Trophoblast cell (in vitro differentiated cells and primary cell): ENCODE data around the gene ROR2.
A peak's percentile ranks its signal among the peaks of the same experiment; 100 is the strongest.

Experiments used
- DNase-seq, 2 donors: peaks; one replicate each; pipeline ENCODE4 v3.0.0-alpha.2; 2016
- H2AFZ ChIP-seq: 2 replicates; pipeline ENCODE4 v1.6.1; 2013; ENCODE audit warnings: low read length, moderate library complexity, mild to moderate bottlenecking; ENCODE audit not compliant: insufficient read depth, poor library complexity
- H2AK5ac ChIP-seq: 2 replicates; pipeline ENCODE4 v1.6.1; 2013; ENCODE audit warnings: mild to moderate bottlenecking, low read length
- H2BK120ac ChIP-seq: 2 replicates; pipeline ENCODE4 v1.6.1; 2013; ENCODE audit warnings: low read length, mild to moderate bottlenecking, moderate library complexity; ENCODE audit not compliant: insufficient read depth, poor library complexity
- H2BK12ac ChIP-seq: 2 replicates; pipeline ENCODE4 v1.6.1; 2013; ENCODE audit warnings: mild to moderate bottlenecking, low read length, moderate library complexity
- H2BK5ac ChIP-seq: 2 replicates; pipeline ENCODE4 v1.6.1; 2013; ENCODE audit warnings: low read length, low read depth, moderate library complexity, mild to moderate bottlenecking; ENCODE audit not compliant: poor library complexity
- H3K14ac ChIP-seq: 2 replicates; pipeline ENCODE4 v1.6.1; 2013; ENCODE audit warnings: mild to moderate bottlenecking, low read length
- H3K18ac ChIP-seq: 2 replicates; pipeline ENCODE4 v1.6.1; 2013; ENCODE audit warnings: mild to moderate bottlenecking, low read length
- H3K23ac ChIP-seq: 2 replicates; pipeline ENCODE4 v1.6.1; 2013; ENCODE audit warnings: low read length
- H3K27ac ChIP-seq: 2 replicates; pipeline ENCODE4 v1.5.1; 2013; ENCODE audit warnings: low read depth, mild to moderate bottlenecking, inconsistent platforms, low read length, moderate library complexity
- H3K27me3 ChIP-seq: 2 replicates; pipeline ENCODE4 v1.6.1; 2013; ENCODE audit warnings: inconsistent platforms, mild to moderate bottlenecking, low read length, moderate library complexity; ENCODE audit not compliant: insufficient read depth
- H3K36me3 ChIP-seq, 2 experiments: 1 replicate in 1 of 2; 2 replicates in 1 of 2; pipeline ENCODE4 v1.6.1; 2013; ENCODE audit warnings: low read length in 2 of 2, mild to moderate bottlenecking in 2 of 2, moderate library complexity in 1 of 2; ENCODE audit not compliant: insufficient read depth in 2 of 2, control insufficient read depth in 1 of 2
- H3K4ac ChIP-seq: 2 replicates; pipeline ENCODE4 v1.6.1; 2013; ENCODE audit warnings: low read depth, mild to moderate bottlenecking, low read length, moderate library complexity
- H3K4me1 ChIP-seq, 2 experiments: 1 replicate in 1 of 2; 2 replicates in 1 of 2; pipeline ENCODE4 v1.6.1; 2013; ENCODE audit warnings: low read length in 2 of 2, mild to moderate bottlenecking in 2 of 2, moderate library complexity in 1 of 2; ENCODE audit not compliant: insufficient read depth in 2 of 2, control insufficient read depth in 1 of 2
- H3K4me2 ChIP-seq: 2 replicates; pipeline ENCODE4 v1.6.1; 2013; ENCODE audit warnings: inconsistent platforms, mild to moderate bottlenecking, low read length, moderate library complexity
- H3K4me3 ChIP-seq: 2 replicates; pipeline ENCODE4 v1.5.1; 2013; ENCODE audit warnings: mild to moderate bottlenecking, low read depth, low read length, inconsistent platforms
- H3K79me1 ChIP-seq: one replicate; pipeline ENCODE4 v1.6.1; 2013; ENCODE audit warnings: low read length
- H3K79me2 ChIP-seq: 2 replicates; pipeline ENCODE4 v1.6.1; 2013; ENCODE audit warnings: low read length, mild to moderate bottlenecking; ENCODE audit not compliant: control insufficient read depth, insufficient read depth, poor library complexity
- H3K9ac ChIP-seq: 2 replicates; pipeline ENCODE4 v1.6.1; 2013; ENCODE audit warnings: mild to moderate bottlenecking, low read length
- H3K9me3 ChIP-seq: 2 replicates; pipeline ENCODE4 v1.6.1; 2013; ENCODE audit warnings: low read depth, mild to moderate bottlenecking, control low read depth, inconsistent platforms, low read length; ENCODE audit not compliant: insufficient read depth
- H4K12ac ChIP-seq: 2 replicates; pipeline ENCODE4 v1.6.1; 2013; ENCODE audit warnings: low read depth, mild to moderate bottlenecking, low read length, moderate library complexity
- H4K8ac ChIP-seq: 2 replicates; pipeline ENCODE4 v1.6.1; 2013; ENCODE audit warnings: low read depth, mild to moderate bottlenecking, low read length, moderate library complexity
- H4K91ac ChIP-seq: one replicate; pipeline ENCODE4 v1.6.1; 2013; ENCODE audit warnings: low read depth, mild to moderate bottlenecking, low read length, moderate library complexity
- WGBS: extraction: QIAGEN DNeasy Blood & Tissue Kit; methylation state at CpG from one replicate; pipeline ENCODE4 v1.1.7; 2013; ENCODE audit warnings: missing lambda C conversion rate; ENCODE audit not compliant: insufficient read length, insufficient coverage; ENCODE audit errors: extremely low coverage; 5-methylcytosine and 5-hydroxymethylcytosine counted together

Gene ROR2

GRCh38 chr9:91729558-91729842, 220.5 kb downstream of the ROR2 start:
- Histone ChIP-seq H3K79me1 (no peaks in the 10 kb centered on the region), H2AK5ac (no peak overlapping the region)
- WGBS, result no CpG with 5 or more reads among the region's 9 CpGs

GRCh38 chr9:91727972-91728371, 222.1 kb downstream of the ROR2 start:
- H3K9ac ChIP-seq, result no peak overlapping the region
- H2BK5ac ChIP-seq, result no peak overlapping the region
- WGBS, result no CpG with 5 or more reads among the region's 5 CpGs
- no peaks in the 10 kb centered on the region for H3K36me3 ChIP-seq
- H3K4me1 ChIP-seq, result peaks cover 0 to 1% of the 10 kb centered on the region in 2 experiments
- H3K9me3 ChIP-seq, result no peaks in the 10 kb centered on the region
- no peak overlapping the region for H3K18ac ChIP-seq
- H2BK120ac ChIP-seq, result no peak overlapping the region
- no peak overlapping the region for H2AFZ ChIP-seq
- no peaks in the 10 kb centered on the region for H3K79me2 ChIP-seq
- H3K14ac ChIP-seq, result no peak overlapping the region
- no peak overlapping the region for H4K91ac ChIP-seq
- H3K4me2 ChIP-seq, result no peak overlapping the region
- no peak overlapping the region for H2BK12ac ChIP-seq
- no peaks in the 10 kb centered on the region for H3K79me1 ChIP-seq
- H3K27ac ChIP-seq, result no peak overlapping the region
- DNase-seq, result no peak
- H3K27me3 ChIP-seq, result no peaks in the 10 kb centered on the region
- H2AK5ac ChIP-seq, result no peak overlapping the region
- no peak overlapping the region for H3K23ac ChIP-seq
- no peak overlapping the region for H4K8ac ChIP-seq
- no peak overlapping the region for H3K4me3 ChIP-seq
- H4K12ac ChIP-seq, result no peak overlapping the region
- H3K4ac ChIP-seq, result no peak overlapping the region

More at GRCh38 chr9:91729558-91729842, 220.5 kb downstream of the ROR2 start:
- no peak overlapping the region for H3K4me3 ChIP-seq
- no peaks in the 10 kb centered on the region for H3K27me3 ChIP-seq
- no peak for DNase-seq
- H3K23ac ChIP-seq, result no peak overlapping the region
- no peak overlapping the region for H3K9ac ChIP-seq
- no peak overlapping the region for H2AFZ ChIP-seq
- no peak overlapping the region for H2BK5ac ChIP-seq
- H3K27ac ChIP-seq, result no peak overlapping the region
- no peak overlapping the region for H4K8ac ChIP-seq
- no peak overlapping the region for H3K4me2 ChIP-seq
- H3K9me3 ChIP-seq, result no peaks in the 10 kb centered on the region
- H4K12ac ChIP-seq, result no peak overlapping the region
- H3K4ac ChIP-seq, result no peak overlapping the region
- no peak overlapping the region for H2BK120ac ChIP-seq
- H3K36me3 ChIP-seq, result no peaks in the 10 kb centered on the region
- no peak overlapping the region for H3K18ac ChIP-seq
- no peaks in the 10 kb centered on the region for H3K79me2 ChIP-seq
- H2BK12ac ChIP-seq, result no peak overlapping the region
- peaks cover 0 to 1% of the 10 kb centered on the region in 2 experiments for H3K4me1 ChIP-seq
- no peak overlapping the region for H4K91ac ChIP-seq
- no peak overlapping the region for H3K14ac ChIP-seq

GRCh38 chr9:91727316-91727861, 222.6 kb downstream of the ROR2 start:
- no peak overlapping the region for H2BK12ac ChIP-seq
- no peaks in the 10 kb centered on the region for H3K79me1 ChIP-seq
- H3K14ac ChIP-seq, result no peak overlapping the region
- H4K91ac ChIP-seq, result no peak overlapping the region
- no peak overlapping the region for H3K4me2 ChIP-seq
- no peak overlapping the region for H3K4me3 ChIP-seq
- DNase-seq, result peak in 1 of 2 donors; percentile 67
- no peak overlapping the region for H2BK5ac ChIP-seq
- H3K79me2 ChIP-seq, result no peaks in the 10 kb centered on the region
- H4K8ac ChIP-seq, result no peak overlapping the region
- peak overlapping the region; percentile 32 for H2AFZ ChIP-seq
- H3K9me3 ChIP-seq, result no peaks in the 10 kb centered on the region
- no peaks in the 10 kb centered on the region for H3K27me3 ChIP-seq
- no peak overlapping the region for H2BK120ac ChIP-seq
- no CpG with 5 or more reads among the region's 7 CpGs for WGBS
- no peak overlapping the region for H4K12ac ChIP-seq
- no peak overlapping the region for H2AK5ac ChIP-seq
- H3K36me3 ChIP-seq, result no peaks in the 10 kb centered on the region
- no peak overlapping the region for H3K18ac ChIP-seq
- no peak overlapping the region for H3K9ac ChIP-seq
- no peak overlapping the region for H3K23ac ChIP-seq
- peaks cover 0 to 1% of the 10 kb centered on the region in 2 experiments for H3K4me1 ChIP-seq
- H3K27ac ChIP-seq, result no peak overlapping the region
- H3K4ac ChIP-seq, result no peak overlapping the region

GRCh38 chr9:91726406-91727100, 223.5 kb downstream of the ROR2 start:
- no peaks in the 10 kb centered on the region for H3K79me1 ChIP-seq
- no peaks in the 10 kb centered on the region for H3K9me3 ChIP-seq
- H3K4me3 ChIP-seq, result no peak overlapping the region
- no peak overlapping the region for H3K18ac ChIP-seq
- H3K4me1 ChIP-seq, result peaks cover 0 to 4% of the 10 kb centered on the region in 2 experiments
- H2BK5ac ChIP-seq, result no peak overlapping the region
- no peak overlapping the region for H3K9ac ChIP-seq
- H3K36me3 ChIP-seq, result no peaks in the 10 kb centered on the region
- no peak overlapping the region for H3K4me2 ChIP-seq
- H2BK120ac ChIP-seq, result no peak overlapping the region
- no peak overlapping the region for H4K12ac ChIP-seq
- no peak overlapping the region for H3K27ac ChIP-seq
- no peak overlapping the region for H2AFZ ChIP-seq
- no peak overlapping the region for H3K23ac ChIP-seq
- peak in 1 of 2 donors; percentile 13 for DNase-seq
- no CpG with 5 or more reads among the region's 19 CpGs for WGBS
- no peaks in the 10 kb centered on the region for H3K27me3 ChIP-seq
- no peak overlapping the region for H4K91ac ChIP-seq
- H2AK5ac ChIP-seq, result no peak overlapping the region
- H3K14ac ChIP-seq, result no peak overlapping the region
- no peak overlapping the region for H4K8ac ChIP-seq
- H3K79me2 ChIP-seq, result no peaks in the 10 kb centered on the region
- H3K4ac ChIP-seq, result no peak overlapping the region
- no peak overlapping the region for H2BK12ac ChIP-seq
